NCI-H2029 treated with DMSO at 0.1 percent for 48 hours (cell line): Measurements from ENCODE around the gene MBD4.
"Not testable (repeated sequence)": the region's sequence is repeated elsewhere in the genome, so short reads cannot be mapped to it uniquely, and the experiment has no call there.

Source experiments
- DNase-seq: peaks from one replicate; lab custom pipeline; 2025; lab: John Stamatoyannopoulos, UW

Gene MBD4

DNA sequence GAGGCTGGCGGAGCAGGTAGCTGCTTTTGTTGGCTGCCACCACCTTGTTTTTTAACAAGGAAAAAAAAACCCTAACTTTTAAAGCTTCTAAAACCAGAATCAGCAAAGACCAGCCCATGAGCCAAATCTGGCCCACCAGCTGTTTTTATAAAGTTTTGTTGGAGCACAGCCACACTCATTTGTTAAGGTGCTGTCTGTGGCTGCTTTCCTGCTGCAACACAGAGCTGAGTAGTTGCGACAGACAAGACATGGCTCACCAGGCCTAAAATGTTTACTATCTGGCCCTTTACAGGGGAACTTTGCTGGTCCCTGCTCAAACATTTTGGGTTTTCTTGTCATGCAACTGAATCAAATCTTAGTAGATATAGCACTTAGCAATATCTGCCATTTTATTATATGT lies 30.2 kb downstream of the MBD4 start:
- DNase-seq = no peak

DNA sequence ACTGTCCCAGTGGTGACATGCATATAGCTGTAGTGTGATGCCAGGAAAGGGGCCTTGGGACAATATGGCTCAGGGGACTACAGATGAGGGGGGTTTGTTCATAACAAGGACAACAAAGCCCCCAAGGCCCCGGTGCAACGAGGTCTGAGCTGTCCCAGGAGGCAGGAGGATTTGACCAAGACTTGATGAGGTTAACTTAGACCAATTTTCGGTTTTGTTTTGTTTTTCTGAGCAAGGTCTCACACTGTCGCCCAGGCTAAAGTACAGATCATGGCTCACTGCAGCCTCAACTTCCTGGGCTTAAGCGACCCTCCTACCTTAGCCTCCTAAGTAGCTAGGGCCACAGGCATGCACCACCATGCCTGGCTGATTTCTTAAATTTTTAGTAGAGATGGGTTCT lies 35.1 kb downstream of the MBD4 start:
- DNase-seq = no peak

GRCh38 chr3:129404130-129404529 lies 35.6 kb downstream of the MBD4 start:
- no peak for DNase-seq

DNA sequence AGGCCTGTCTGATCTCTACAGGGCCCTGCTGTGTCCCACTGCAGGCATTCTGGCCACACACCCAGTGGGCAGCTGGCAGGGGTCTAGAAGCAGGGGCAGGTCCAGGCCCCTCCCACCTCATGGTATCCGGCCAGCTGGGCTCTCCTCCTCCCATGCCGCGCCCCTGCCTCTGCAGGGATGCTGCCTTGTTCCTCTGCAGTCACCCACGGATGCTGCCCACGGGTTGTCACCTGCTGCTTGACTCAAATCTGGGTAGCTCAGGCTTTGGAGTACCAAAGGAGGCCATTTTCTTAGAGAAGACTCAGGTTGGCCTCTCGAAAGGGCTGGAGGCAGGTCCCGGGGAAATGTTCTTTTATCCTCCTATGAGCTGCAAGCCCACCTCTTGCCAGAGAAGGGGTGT lies 36.3 kb downstream of the MBD4 start:
- no peak for DNase-seq

DNA sequence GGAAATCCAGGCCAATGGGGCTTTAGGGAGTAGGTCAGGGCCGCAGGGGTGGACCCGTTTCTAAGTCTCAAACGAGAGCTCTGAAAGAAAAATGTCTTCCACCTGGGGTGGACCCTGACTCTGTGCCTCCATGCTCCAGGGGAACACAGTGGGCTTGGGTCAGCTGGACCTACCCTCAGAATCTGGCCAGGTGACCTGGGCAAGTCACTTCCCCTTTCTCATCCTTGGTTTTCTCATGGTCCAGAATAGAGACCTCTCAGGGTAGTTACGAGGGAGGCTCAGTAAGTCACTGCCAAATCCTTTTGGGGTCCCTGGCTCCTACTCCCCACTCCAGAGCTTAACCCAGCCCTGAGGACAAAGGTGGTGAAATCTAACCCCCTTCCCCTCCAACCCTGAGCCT lies 37.1 kb downstream of the MBD4 start:
- DNase-seq = no peak

GRCh38 chr3:129402210-129402609 lies 37.5 kb downstream of the MBD4 start:
- no peak for DNase-seq

DNA sequence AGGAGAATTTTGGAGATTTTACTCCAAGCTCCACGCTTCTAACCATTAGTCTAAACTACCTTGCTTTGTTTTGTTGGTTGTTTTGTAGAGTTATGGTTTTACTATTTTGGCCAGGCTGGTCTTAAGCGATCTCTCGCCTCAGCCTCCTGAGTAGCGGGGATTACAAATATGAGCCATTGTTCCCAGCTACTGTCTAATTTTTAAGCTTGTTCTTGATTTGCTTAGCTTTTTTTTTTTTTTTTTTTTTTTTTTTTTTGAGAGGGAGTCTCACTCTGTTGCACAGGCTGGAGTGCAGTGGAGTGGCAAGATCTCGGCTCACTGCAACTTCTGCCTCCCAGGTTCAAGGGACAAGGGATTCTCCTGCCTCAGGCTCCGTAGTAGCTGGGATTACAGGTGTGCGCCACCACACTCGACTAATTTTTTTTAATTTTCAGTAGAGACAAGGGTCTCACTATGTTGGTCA lies 39.8 kb downstream of the MBD4 start:
- DNase-seq = no peak

- DNase-seq = peak; percentile 83
Measured at GRCh38 chr3:129399145-129399894, 40.4 kb downstream of the MBD4 start.

GRCh38 chr3:129398803-129399144 lies 41.0 kb downstream of the MBD4 start:
- DNase-seq = no peak

GRCh38 chr3:129393760-129394564 lies 45.8 kb downstream of the MBD4 start:
- DNase-seq = not testable (repeated sequence)

DNA sequence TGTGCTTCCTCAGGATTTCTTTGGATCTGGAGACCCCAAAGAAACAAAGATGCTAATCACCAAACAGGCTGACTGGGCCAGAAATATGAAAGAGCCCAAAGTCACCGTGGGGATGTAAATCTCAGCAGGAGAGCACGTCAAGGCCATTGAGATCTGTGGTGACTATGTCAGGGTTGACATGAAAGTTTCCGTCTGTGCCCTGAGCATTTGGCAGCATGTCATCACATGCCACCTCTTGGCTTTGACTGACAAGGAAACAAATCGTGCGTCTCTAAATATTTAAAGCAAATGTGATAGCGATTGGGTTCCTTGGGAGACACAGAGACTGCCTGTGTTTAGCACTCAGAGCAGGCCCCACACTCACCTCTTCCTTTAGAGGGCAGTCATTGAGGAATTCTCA lies 46.5 kb downstream of the MBD4 start:
- DNase-seq = no peak

DNA sequence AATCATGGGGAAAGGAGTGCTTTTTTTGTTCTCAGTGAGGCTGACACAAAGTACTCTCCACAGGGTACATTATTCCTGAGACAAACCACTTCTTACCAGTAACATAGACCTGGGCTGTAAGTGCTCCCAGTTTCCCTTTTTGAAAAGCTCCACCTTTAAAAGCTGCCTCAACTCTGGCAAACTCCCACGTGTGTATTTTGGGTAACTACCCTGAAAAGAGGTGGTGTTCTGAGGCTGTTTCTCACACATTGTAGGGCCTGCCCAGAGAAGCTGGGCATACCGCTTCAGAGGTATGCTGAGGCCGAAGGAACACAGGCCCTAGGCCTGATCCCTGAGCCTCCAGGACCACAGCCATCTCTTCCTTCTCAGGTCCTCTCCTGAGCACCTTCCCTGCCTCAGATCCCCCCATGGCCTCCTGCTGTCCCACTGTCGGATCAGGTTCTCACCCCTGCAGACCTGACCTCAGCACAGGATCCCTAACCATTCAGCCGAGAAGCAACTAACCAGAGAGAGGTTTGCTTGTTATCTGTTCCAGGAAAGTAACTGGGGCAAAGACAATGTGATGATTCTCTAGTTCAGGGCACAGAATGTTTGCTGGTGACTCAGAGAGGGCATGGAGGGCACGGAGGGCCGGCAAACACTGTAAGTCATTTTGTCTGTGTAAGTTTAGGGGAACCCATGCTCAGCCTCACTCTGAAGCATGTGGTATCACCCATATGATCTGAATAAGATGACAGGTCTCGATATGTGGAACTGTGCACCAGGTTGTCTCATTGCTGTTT lies 47.5 kb downstream of the MBD4 start:
- not testable (repeated sequence) for DNase-seq

DNA sequence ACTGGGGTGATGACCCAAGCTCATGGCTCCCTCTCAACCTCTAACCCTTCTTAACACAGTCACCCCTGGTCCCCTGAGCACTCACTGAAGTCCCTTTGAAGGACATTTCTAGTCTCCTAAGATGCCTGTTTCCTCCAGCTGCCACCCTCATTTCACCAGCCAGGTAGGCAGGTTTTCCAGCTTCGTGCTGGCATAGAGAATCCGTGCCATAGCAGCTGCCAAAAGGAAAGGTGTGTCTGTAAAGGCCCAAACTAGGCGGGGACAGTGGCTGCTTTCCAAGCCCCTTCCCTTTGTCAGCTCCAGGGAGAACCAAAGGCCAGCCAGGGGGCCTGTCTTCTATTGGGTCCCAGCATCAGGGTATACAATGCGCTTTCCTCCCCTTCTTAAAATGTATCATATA lies 48.2 kb downstream of the MBD4 start:
- not testable (repeated sequence) for DNase-seq

DNA sequence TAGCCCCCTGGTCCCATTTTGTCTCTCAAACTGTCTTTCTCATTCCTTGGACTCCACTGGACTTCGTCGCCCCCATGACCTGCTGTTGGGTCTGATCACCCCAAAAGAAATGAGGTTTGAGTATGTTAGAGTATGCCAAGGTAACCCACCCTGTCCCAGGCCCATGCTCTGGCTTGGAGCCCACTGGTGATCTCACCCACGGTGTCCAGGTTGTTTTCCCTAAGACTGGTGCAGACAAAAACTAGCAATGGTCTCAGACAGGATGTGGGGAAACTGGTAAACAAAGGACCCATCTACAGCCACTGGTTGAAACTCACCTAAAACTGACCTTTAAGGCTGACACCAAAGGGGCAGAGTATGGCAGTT lies 50.2 kb downstream of the MBD4 start:
- DNase-seq = no peak

GRCh38 chr3:129388791-129389571 lies 50.8 kb downstream of the MBD4 start:
- DNase-seq = not testable (repeated sequence)

DNA sequence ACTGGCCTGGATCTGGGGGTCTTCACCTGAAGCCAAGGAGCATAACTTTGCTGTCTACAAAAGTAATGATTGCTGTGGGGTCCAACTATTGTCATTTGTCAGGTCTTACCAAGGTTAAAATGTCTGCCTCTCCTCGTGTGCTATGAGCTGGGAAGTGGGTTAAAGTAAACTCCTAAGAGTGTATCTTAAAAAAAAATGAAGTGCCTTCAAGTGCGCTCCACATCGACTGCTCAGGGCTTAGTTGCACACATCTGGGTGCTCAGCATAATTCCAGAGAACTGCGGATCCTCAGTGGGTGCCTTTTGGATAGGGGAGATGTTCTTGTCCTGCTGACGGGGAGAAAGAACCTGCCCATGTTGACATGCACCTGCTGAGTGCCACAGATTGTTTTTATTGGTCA lies 52.3 kb downstream of the MBD4 start:
- no peak for DNase-seq

GRCh38 chr3:129386984-129387383 lies 52.8 kb downstream of the MBD4 start:
- DNase-seq = no peak

GRCh38 chr3:129385507-129385906 lies 54.2 kb downstream of the MBD4 start:
- not testable (repeated sequence) for DNase-seq

DNA sequence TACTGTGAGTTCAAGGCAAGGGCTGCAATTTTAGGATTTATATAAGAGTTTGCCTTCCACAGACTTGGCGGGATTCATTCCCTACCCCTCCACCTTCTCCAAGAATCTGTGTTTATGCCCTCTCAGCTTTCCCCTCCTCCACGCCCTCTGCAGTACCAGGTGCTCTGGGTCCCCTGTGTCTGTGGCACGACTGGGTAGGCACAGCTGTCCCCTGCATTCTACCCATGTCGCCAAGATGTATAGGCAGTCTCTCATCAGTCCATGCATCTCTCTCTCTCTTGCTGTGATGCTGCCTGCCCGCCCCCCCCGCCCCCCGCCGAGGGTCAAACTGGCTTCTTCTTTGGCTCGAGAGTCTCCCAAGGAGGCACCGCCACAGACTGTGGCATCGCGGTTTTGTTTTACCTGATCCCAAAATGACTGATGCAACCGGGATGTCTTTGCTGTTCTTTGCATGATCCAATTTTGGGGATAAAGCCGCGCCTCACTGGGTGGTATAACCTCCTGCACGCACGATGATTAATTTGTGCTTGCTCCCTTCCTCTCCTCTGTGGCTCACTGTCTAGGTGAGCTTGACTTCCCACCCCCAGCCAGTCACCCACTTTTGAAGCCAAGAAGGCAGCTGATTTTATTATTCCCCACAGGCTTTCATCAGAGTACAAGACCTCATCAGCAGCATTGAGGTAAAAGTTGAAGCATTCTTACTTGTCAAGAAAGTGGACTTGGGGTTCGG lies 55.0 kb downstream of the MBD4 start:
- no peak for DNase-seq

GRCh38 chr3:129384103-129384502 lies 55.6 kb downstream of the MBD4 start:
- DNase-seq = not testable (repeated sequence)

DNA sequence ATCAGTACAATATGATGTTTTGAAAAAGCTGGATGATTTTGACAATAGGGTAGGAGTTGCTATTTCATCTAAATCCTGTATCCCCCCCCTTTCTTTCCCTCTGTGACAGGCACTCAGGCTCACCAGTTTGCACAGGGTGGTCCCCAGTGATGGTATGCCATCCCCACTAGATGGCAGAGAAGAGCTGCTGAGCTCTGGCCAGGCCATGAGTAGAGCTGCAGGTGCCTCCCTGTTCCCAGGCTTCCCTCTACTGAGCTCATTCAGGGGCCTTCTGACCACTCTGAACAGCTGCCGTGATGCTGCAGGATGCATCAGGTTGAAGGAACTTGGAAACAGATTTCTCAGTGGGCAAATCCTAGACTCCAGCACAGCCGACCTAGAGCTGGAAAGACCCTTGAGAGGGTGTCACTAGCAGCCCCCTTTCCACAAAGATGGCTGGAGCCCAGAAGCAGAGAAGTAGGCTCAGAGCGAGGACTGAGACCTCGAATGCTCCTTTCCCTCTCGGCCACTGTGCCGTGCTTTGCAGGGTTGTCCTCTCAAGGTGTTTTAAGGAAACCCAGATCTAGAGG lies 56.4 kb downstream of the MBD4 start:
- no peak for DNase-seq
